Measurements from ENCODE around the gene PACS1.

PACS1 gene

GRCh38 chr11:66136752-66137123 lies 66.7 kb downstream of the PACS1 start:
- in situ Hi-C loops (cut with HindIII; ENCODE audit: low sequenced_read_pairs) = no loop called here

GRCh38 chr11:66139817-66140404 lies 69.8 kb downstream of the PACS1 start:
- no peak for DNase-seq (ENCODE audit: low read depth)
- in situ Hi-C loops (cut with HindIII; ENCODE audit: low sequenced_read_pairs) = no loop called here
- no peak overlapping the region for H3K4me3 ChIP-seq (ENCODE audit: low read depth, low read length)
- no peak for TF ChIP-seq CTCF (IDR thresholded peaks at IDR 0.05; ENCODE audit: low read depth, low read length, missing control alignments)

More at GRCh38 chr11:66136752-66137123, 66.7 kb downstream of the PACS1 start:
- H3K4me3 ChIP-seq (ENCODE audit: low read depth, low read length) = no peak overlapping the region
- no peak for TF ChIP-seq CTCF (IDR thresholded peaks at IDR 0.05; ENCODE audit: low read depth, low read length, missing control alignments)
- DNase-seq (ENCODE audit: low read depth) = no peak

- no peak for DNase-seq (ENCODE audit: low read depth)
- no peak overlapping the region for H3K4me3 ChIP-seq (ENCODE audit: low read depth, low read length)
- TF ChIP-seq CTCF (IDR thresholded peaks at IDR 0.05; ENCODE audit: low read depth, low read length, missing control alignments) = no peak
- in situ Hi-C loops (cut with HindIII; ENCODE audit: low sequenced_read_pairs) = no loop called here
These were observed 72.5 kb downstream of the PACS1 start for GRCh38 chr11:66142370-66143263.

GRCh38 chr11:66143264-66143566 lies 73.1 kb downstream of the PACS1 start:
- TF ChIP-seq CTCF (IDR thresholded peaks at IDR 0.05; ENCODE audit: low read depth, low read length, missing control alignments) = no peak
- in situ Hi-C loops (cut with HindIII; ENCODE audit: low sequenced_read_pairs) = no loop called here
- no peak for DNase-seq (ENCODE audit: low read depth)
- H3K4me3 ChIP-seq (ENCODE audit: low read depth, low read length) = no peak overlapping the region

GRCh38 chr11:66143996-66144678 lies 74.1 kb downstream of the PACS1 start:
- in situ Hi-C loops (cut with HindIII; ENCODE audit: low sequenced_read_pairs) = no loop called here
- TF ChIP-seq CTCF (IDR thresholded peaks at IDR 0.05; ENCODE audit: low read depth, low read length, missing control alignments) = no peak
- no peak for DNase-seq (ENCODE audit: low read depth)
- H3K4me3 ChIP-seq (ENCODE audit: low read depth, low read length) = no peak overlapping the region

- DNase-seq (ENCODE audit: low read depth) = no peak
- TF ChIP-seq CTCF (IDR thresholded peaks at IDR 0.05; ENCODE audit: low read depth, low read length, missing control alignments) = no peak
- no peak overlapping the region for H3K4me3 ChIP-seq (ENCODE audit: low read depth, low read length)
- in situ Hi-C loops (cut with HindIII; ENCODE audit: low sequenced_read_pairs) = no loop called here
These were observed 76.0 kb downstream of the PACS1 start for GRCh38 chr11:66146074-66146473.
